Tongue (tissue), 2 donors: ENCODE data around the gene TNXB. TPM values are rescaled to one million over a fixed set of nuclear protein-coding genes. Genes with fewer than 3 reads are reported as not detected.
"Not testable (repeated sequence)": the region's sequence is repeated elsewhere in the genome, so short reads cannot be mapped to it uniquely, and the experiment has no call there.

Source experiments
- DNase-seq: peaks from one replicate; pipeline ENCODE4 v3.0.0-alpha.2; 2015
- total RNA-seq: library from RNA; depleted of rRNA; stranded (reverse); fragments of >200 nt; gene quantifications from one replicate; pipeline ENCODE4 v1.2.3, GENCODE V29; 2014

TNXB gene
- total RNA-seq, 1 donor from 2014 or later = 214 TPM

GRCh38 chr6:32037598-32038524 lies 71.3 kb downstream of the TNXB start, which contains the start of gene CYP21A2:
TSS of gene CYP21A2 (plus strand) at chr6:32038415. CDS start at chr6:32038423, 8 bp downstream.
- not testable (repeated sequence) for DNase-seq

- DNase-seq = not testable (repeated sequence)
Observed at GRCh38 chr6:32037136-32037535, 72.0 kb downstream of the TNXB start.

- not testable (repeated sequence) for DNase-seq
Observed at GRCh38 chr6:32035283-32036013, 73.7 kb downstream of the TNXB start.

GRCh38 chr6:32029553-32029952 lies 79.6 kb downstream of the TNXB start:
- DNase-seq = not testable (repeated sequence)

DNA sequence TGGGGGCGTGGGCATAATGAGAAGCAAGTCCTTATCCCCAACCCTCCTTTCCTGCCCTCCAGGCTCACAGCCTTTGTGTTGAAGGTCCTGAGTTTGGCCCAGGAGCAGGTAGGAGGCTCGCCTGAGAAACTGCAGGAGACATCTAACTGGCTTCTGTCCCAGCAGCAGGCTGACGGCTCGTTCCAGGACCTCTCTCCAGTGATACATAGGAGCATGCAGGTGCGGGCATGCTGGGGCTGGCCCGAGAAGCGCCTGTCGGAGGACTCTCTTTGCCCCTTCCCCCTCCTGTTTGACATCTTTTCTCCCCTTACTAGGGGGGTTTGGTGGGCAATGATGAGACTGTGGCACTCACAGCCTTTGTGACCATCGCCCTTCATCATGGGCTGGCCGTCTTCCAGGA lies 80.5 kb downstream of the TNXB start:
- DNase-seq = not testable (repeated sequence)

DNA sequence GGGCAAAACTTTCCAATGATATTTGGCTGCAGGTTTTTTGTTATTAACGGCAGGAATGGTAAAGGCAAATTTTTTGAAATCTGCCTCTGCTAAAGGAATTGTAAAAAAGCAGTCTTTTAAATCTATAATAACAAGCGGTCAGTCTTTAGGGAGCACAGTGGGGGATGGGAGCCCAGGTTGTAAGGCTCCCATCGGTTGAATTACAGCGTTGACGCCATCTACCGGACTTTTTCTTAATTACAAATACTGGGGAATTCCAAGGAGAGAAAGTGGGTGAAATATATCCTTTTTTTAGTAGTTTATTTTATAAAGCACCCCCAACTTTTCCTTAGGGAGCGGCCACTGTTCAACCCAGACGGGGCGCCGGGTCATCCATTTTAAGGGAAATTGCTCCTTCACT lies 87.0 kb downstream of the TNXB start:
- not testable (repeated sequence) for DNase-seq

- not testable (repeated sequence) for DNase-seq
Observed at GRCh38 chr6:32014547-32014946, 94.6 kb downstream of the TNXB start, which contains the start of gene C4B. TSS of gene C4B (plus strand) at chr6:32014795. CDS start at chr6:32014846, 51 bp downstream.

GRCh38 chr6:32013738-32014137 lies 95.4 kb downstream of the TNXB start:
- not testable (repeated sequence) for DNase-seq

- not testable (repeated sequence) for DNase-seq
Observed at GRCh38 chr6:32012941-32013617, 96.1 kb downstream of the TNXB start.

GRCh38 chr6:32010856-32011530 lies 98.1 kb downstream of the TNXB start:
- DNase-seq = not testable (repeated sequence)

DNA sequence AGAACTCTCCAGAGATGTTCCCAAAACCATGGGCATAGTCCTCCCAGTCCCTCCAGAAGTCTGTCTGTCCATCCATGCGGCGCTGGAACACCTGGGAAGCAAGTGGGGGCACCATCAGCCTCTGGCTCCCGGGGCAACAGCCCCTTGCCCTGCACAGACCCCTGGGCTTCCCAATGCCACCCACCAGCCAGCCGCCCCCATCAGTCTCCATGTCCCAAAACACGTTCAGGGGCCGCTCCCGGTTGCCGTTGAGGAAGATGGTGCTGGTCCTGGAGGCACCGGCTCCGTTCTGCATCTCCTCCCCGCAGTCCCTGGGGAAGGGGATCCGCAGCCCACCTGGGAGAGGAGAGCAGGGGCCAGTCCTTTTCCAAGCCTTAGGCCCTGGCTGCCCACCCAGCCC lies 99.6 kb downstream of the TNXB start:
- DNase-seq = not testable (repeated sequence)

DNA sequence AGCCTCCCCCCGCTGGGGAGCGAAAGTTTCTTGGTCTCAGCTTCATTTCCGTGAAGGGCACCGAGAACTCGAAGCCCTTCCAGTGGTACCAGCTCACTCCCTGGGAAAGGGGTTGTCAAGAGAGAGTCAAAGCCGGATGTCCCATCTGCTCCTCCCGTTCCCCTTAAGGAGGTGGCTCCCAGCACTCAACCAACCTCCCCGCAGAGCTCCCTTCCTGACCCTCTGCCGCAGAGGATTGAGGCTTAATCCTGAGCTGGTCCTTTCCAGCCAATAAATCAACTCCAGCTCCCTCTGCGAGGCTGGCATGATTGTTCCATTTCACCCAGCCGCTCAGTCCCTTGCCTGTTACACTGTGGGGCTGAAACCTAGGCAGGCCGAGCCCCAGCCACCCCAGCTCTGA lies 100.5 kb downstream of the TNXB start:
- DNase-seq = not testable (repeated sequence)

DNA sequence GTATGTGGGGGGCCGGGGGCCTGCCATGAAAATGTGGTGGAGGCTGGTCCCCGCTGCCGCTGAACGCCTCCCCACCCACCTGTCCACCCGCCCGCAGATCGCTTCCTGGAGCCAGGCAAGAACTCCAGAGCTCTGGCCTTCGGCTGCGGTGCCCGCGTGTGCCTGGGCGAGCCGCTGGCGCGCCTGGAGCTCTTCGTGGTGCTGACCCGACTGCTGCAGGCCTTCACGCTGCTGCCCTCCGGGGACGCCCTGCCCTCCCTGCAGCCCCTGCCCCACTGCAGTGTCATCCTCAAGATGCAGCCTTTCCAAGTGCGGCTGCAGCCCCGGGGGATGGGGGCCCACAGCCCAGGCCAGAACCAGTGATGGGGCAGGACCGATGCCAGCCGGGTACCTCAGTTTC lies 101.1 kb downstream of the TNXB start:
- DNase-seq = not testable (repeated sequence)

DNA sequence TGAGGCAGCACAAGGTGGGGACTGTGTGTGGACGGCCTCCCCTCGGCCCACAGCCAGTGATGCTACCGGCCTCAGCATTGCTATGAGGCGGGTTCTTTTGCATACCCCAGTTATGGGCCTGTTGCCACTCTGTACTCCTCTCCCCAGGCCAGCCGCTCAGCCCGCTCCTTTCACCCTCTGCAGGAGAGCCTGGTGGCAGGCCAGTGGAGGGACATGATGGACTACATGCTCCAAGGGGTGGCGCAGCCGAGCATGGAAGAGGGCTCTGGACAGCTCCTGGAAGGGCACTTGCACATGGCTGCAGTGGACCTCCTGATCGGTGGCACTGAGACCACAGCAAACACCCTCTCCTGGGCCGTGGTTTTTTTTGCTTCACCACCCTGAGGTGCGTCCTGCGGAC lies 102.1 kb downstream of the TNXB start:
- not testable (repeated sequence) for DNase-seq

- not testable (repeated sequence) for DNase-seq
Observed at GRCh38 chr6:32005991-32006529, 103.1 kb downstream of the TNXB start.

DNA sequence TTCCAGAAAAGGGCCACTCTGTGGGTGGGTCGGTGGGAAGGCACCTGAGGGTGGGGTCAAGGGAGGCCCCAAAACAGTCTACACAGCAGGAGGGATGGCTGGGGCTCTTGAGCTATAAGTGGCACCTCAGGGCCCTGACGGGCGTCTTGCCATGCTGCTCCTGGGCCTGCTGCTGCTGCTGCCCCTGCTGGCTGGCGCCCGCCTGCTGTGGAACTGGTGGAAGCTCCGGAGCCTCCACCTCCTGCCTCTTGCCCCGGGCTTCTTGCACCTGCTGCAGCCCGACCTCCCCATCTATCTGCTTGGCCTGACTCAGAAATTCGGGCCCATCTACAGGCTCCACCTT lies 103.6 kb downstream of the TNXB start:
- not testable (repeated sequence) for DNase-seq

DNA sequence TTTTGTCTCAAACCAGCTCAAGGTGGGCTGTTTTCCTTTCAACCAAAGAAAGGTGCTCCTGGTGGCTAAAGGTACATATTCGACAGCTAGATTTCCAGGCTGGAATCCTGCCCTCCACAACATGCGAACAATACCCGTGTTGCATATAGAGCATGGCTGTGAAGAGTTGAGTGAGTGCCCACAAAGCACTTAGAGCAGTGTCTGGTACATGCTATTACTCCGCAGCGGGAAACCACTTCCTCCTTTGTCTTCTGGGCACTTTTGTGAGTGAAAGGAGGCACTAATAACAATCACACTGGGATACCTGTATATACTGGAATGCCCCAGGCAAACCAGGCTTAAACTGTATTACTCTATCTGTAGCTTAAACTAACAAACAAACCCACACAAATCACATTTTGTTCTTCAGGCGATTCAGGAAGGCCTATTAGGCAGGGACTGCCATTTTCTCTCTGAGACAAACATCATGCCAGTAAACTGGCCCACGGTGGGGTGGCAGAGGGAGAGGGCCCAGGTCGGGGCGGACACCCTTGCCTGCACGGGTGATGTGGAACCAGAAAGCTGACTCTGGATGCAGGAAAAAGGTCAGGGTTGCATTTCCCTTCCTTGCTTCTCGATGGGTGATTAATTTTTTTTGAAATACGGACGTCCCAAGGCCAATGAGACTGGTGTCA lies 104.1 kb downstream of the TNXB start:
- DNase-seq = not testable (repeated sequence)

GRCh38 chr6:32004393-32004792 lies 104.7 kb downstream of the TNXB start:
- DNase-seq = not testable (repeated sequence)

DNA sequence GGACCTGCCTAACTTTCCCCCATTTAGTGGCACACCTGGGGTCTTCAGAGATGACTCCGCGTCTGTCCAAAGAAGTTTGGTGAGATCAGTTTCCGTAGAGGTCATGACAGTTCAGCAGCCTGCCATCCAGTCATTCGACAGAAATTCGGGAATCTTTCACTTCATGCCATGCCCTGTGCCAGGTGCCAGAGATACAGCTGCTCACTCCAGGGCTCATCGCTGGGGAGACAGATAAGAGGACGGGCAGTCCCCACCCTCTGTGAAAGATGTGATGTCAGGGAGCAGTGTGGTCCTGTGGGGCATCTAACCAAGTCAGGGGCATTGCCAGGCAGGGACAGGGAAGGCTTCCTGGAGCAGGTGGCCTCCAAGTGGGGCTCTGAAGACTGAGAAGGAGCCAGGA lies 105.8 kb downstream of the TNXB start:
- not testable (repeated sequence) for DNase-seq

GRCh38 chr6:32002546-32003268 lies 106.4 kb downstream of the TNXB start:
- not testable (repeated sequence) for DNase-seq
